HS-5 (cell line): ENCODE results near the gene LRRC36.
"Not testable (repeated sequence)": the region's sequence is repeated elsewhere in the genome, so short reads cannot be mapped to it uniquely, and the experiment has no call there.

Experiments
- DNase-seq: peaks from one replicate; pipeline ENCODE4 v3.0.0-alpha.2; 2012; ENCODE audit warnings: low read depth

LRRC36 gene

GRCh38 chr16:67346341-67346740, 19.7 kb downstream of the LRRC36 start:
- no peak for DNase-seq

GRCh38 chr16:67349172-67349571, 22.6 kb downstream of the LRRC36 start:
- no peak for DNase-seq

GRCh38 chr16:67350324-67350723, 23.7 kb downstream of the LRRC36 start:
- no peak for DNase-seq

- not testable (repeated sequence) for DNase-seq
Measured at GRCh38 chr16:67352463-67352862, 25.8 kb downstream of the LRRC36 start.

- DNase-seq: no peak
Measured at GRCh38 chr16:67356396-67356795, 29.8 kb downstream of the LRRC36 start.

GRCh38 chr16:67357561-67357960, 30.9 kb downstream of the LRRC36 start:
- no peak for DNase-seq

GRCh38 chr16:67359540-67360269, 33.1 kb downstream of the LRRC36 start:
- DNase-seq: not testable (repeated sequence)

- DNase-seq: no peak
Measured at GRCh38 chr16:67361038-67361437, 34.4 kb downstream of the LRRC36 start.

- no peak for DNase-seq
Measured at GRCh38 chr16:67364600-67365235, 38.1 kb downstream of the LRRC36 start.

- DNase-seq: no peak
Measured at GRCh38 chr16:67370661-67371060, 44.0 kb downstream of the LRRC36 start.

- DNase-seq: no peak
Measured at GRCh38 chr16:67372664-67373063, 46.0 kb downstream of the LRRC36 start.

GRCh38 chr16:67376012-67376411, 49.4 kb downstream of the LRRC36 start:
- DNase-seq: not testable (repeated sequence)

- DNase-seq: no peak
Measured at GRCh38 chr16:67378642-67379041, 52.0 kb downstream of the LRRC36 start.

- no peak for DNase-seq
Measured at GRCh38 chr16:67383284-67383683, 56.7 kb downstream of the LRRC36 start.

- no peak for DNase-seq
Measured at GRCh38 chr16:67384778-67385510, 58.3 kb downstream of the LRRC36 start.

- DNase-seq: no peak
Measured at GRCh38 chr16:67386861-67387455, 60.3 kb downstream of the LRRC36 start.

GRCh38 chr16:67387479-67388079, 61.0 kb downstream of the LRRC36 start:
- DNase-seq: no peak

- DNase-seq: no peak
Measured at GRCh38 chr16:67388191-67388590, 61.6 kb downstream of the LRRC36 start.

- DNase-seq: no peak
Measured at GRCh38 chr16:67388591-67388990, 62.0 kb downstream of the LRRC36 start.

- no peak for DNase-seq
Measured at GRCh38 chr16:67389911-67390815, 63.5 kb downstream of the LRRC36 start.

- no peak for DNase-seq
Measured at GRCh38 chr16:67390816-67391423, 64.3 kb downstream of the LRRC36 start.
